Thymus (tissue), 11 donors: ENCODE results near the gene SHC3. TPM values are rescaled to one million over a fixed set of nuclear protein-coding genes. Genes with fewer than 3 reads are reported as not detected.

Source experiments
- DNase-seq, 9 donors: peaks; one replicate each; pipeline ENCODE4 v3.0.0-alpha.2; 2013; ENCODE audit warnings: low spot score in 9 of 9, low read depth in 6 of 9, missing footprints in 1 of 9
- H3K27ac ChIP-seq, 2 donors: one replicate each; pipeline ENCODE4 v1.5.1; 2013; ENCODE audit warnings: control low read depth in 1 of 2, low read depth in 1 of 2, low read length in 1 of 2, mild to moderate bottlenecking in 1 of 2, moderate library complexity in 1 of 2
- H3K27me3 ChIP-seq, 2 donors: one replicate each; pipeline ENCODE4 v1.5.1; 2013; ENCODE audit warnings: low read length in 1 of 2; ENCODE audit not compliant: control insufficient read depth in 2 of 2, insufficient read depth in 1 of 2
- H3K36me3 ChIP-seq, 2 donors: one replicate each; pipeline ENCODE4 v1.5.1; 2013; ENCODE audit warnings: low read length in 1 of 2, mild to moderate bottlenecking in 1 of 2, moderate library complexity in 1 of 2; ENCODE audit not compliant: control insufficient read depth in 2 of 2, insufficient read depth in 2 of 2
- H3K4me1 ChIP-seq, 2 donors: one replicate each; pipeline ENCODE4 v1.5.1; 2013; ENCODE audit warnings: low read length in 2 of 2; ENCODE audit not compliant: control insufficient read depth in 2 of 2, insufficient read depth in 2 of 2
- H3K4me3 ChIP-seq, 2 donors: one replicate each; pipeline ENCODE4 v1.5.1; 2013; ENCODE audit warnings: low read length in 2 of 2, control low read depth in 1 of 2, mild to moderate bottlenecking in 1 of 2
- H3K9me3 ChIP-seq, 2 donors: one replicate each; pipeline ENCODE4 v1.5.1; 2013; ENCODE audit warnings: low read length in 1 of 2, mild to moderate bottlenecking in 1 of 2; ENCODE audit not compliant: control insufficient read depth in 2 of 2, insufficient read depth in 1 of 2
- WGBS: extraction: QIAGEN DNeasy Blood & Tissue Kit; methylation state at CpG from one replicate; pipeline ENCODE4 v1.1.7; 2013; 5-methylcytosine and 5-hydroxymethylcytosine counted together
- polyA plus RNA-seq: library from polyadenylated mRNA; stranded (reverse); fragments of 200-250 nt; gene quantifications from one replicate; pipeline ENCODE4 v1.2.3, GENCODE V29; 2013
- total RNA-seq: library from RNA; stranded (reverse); fragments of 120-200 nt; gene quantifications from one replicate; pipeline ENCODE4 v1.2.4, GENCODE V29; 2013
- donor health status: healthy.

Gene SHC3
- total and polyA plus RNA-seq, 2 donors: 0.05 to 0.16 TPM

- Histone ChIP-seq H3K4me1 (no peaks in the 10 kb centered on the region), H3K9me3 (no peaks in the 10 kb centered on the region), H3K27ac (no peak overlapping the region), H3K27me3 (peaks cover 0 to 4% of the 10 kb centered on the region in 2 donors), H3K4me3 (no peak overlapping the region), H3K36me3 (no peaks in the 10 kb centered on the region)
- WGBS: 97% methylated on average over 9 of the region's 9 CpGs
- DNase-seq: no peak
Observed at GRCh38 chr9:89037891-89038290, 140.7 kb downstream of the SHC3 start.

GRCh38 chr9:89037346-89037745 lies 141.3 kb downstream of the SHC3 start:
- Histone ChIP-seq H3K4me3 (no peak overlapping the region), H3K9me3 (no peaks in the 10 kb centered on the region), H3K27me3 (peaks cover 0 to 3% of the 10 kb centered on the region in 2 donors), H3K4me1 (no peaks in the 10 kb centered on the region), H3K27ac (no peak overlapping the region), H3K36me3 (no peaks in the 10 kb centered on the region)
- no peak for DNase-seq
- 70% methylated on average over 4 of the region's 4 CpGs for WGBS

DNA sequence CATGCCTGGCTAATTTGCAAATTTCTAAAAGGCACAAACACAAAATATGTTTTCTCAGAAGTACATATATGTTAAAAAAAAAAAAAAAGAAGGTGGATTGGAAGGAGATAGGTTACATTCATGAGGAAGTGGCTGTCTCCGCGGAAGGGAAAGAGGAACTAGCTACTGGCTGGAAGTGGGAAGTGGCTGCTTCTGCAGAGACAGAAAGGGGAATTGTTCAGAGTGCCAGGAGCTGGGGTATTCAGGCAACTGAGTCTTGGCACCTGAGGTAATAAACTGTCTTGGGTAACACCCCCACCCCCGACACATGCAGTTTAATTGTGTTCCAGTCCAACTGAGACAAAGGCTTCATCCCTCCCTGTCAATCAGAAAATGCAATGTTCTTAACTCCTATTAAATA lies 141.7 kb downstream of the SHC3 start:
- H3K27ac ChIP-seq: no peak overlapping the region
- no peaks in the 10 kb centered on the region for H3K9me3 ChIP-seq
- H3K4me3 ChIP-seq: no peak overlapping the region
- H3K36me3 ChIP-seq: no peaks in the 10 kb centered on the region
- WGBS: 12% methylated on average over 3 of the region's 3 CpGs
- peak in 1 of 9 donors; percentile 13 for DNase-seq
- peaks cover 0 to 3% of the 10 kb centered on the region in 2 donors for H3K27me3 ChIP-seq
- H3K4me1 ChIP-seq: no peaks in the 10 kb centered on the region

GRCh38 chr9:89036383-89036782 lies 142.2 kb downstream of the SHC3 start:
- H3K9me3 ChIP-seq: no peaks in the 10 kb centered on the region
- peaks cover 0 to 3% of the 10 kb centered on the region in 2 donors for H3K27me3 ChIP-seq
- 89% methylated on average over 8 of the region's 8 CpGs for WGBS
- DNase-seq: no peak
- H3K4me1 ChIP-seq: no peaks in the 10 kb centered on the region
- no peaks in the 10 kb centered on the region for H3K36me3 ChIP-seq
- no peak overlapping the region for H3K27ac ChIP-seq
- H3K4me3 ChIP-seq: no peak overlapping the region

GRCh38 chr9:89032661-89033060 lies 146.0 kb downstream of the SHC3 start:
- Histone ChIP-seq H3K36me3 (no peaks in the 10 kb centered on the region), H3K27ac (no peak overlapping the region), H3K27me3 (no peaks in the 10 kb centered on the region), H3K4me1 (no peaks in the 10 kb centered on the region), H3K4me3 (no peak overlapping the region), H3K9me3 (no peaks in the 10 kb centered on the region)
- WGBS: 92% methylated on average over 5 of the region's 5 CpGs
- no peak for DNase-seq

DNA sequence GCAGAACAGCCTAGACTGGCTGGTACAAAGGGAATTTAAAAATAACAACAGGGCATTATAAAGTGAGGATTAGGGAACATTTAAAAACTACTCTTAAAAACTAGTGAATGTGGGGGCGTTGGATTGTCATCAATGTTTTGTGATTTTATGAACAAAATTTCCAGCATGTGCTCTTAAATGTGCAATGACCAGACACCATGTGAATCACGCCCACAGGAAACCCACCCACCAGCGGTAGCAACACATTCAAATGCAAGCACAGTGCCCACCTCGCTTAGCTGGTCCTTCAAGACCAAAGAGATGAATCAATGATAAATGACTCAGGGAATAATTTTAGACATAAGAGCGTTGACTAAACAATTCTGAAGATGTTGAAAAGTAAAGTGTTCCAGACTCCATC lies 146.4 kb downstream of the SHC3 start:
- 94% methylated on average over 5 of the region's 5 CpGs for WGBS
- no peaks in the 10 kb centered on the region for H3K27me3 ChIP-seq
- H3K4me1 ChIP-seq: no peaks in the 10 kb centered on the region
- no peak for DNase-seq
- no peak overlapping the region for H3K4me3 ChIP-seq
- H3K9me3 ChIP-seq: no peaks in the 10 kb centered on the region
- H3K27ac ChIP-seq: no peak overlapping the region
- no peaks in the 10 kb centered on the region for H3K36me3 ChIP-seq

GRCh38 chr9:89029788-89030187 lies 148.8 kb downstream of the SHC3 start:
- Histone ChIP-seq H3K36me3 (no peaks in the 10 kb centered on the region), H3K4me1 (no peaks in the 10 kb centered on the region), H3K27me3 (no peaks in the 10 kb centered on the region), H3K4me3 (no peak overlapping the region), H3K27ac (no peak overlapping the region), H3K9me3 (no peaks in the 10 kb centered on the region)
- DNase-seq: no peak

- WGBS: 57% methylated on average over 3 of the region's 3 CpGs
- Histone ChIP-seq H3K27me3 (no peaks in the 10 kb centered on the region), H3K27ac (no peak overlapping the region), H3K36me3 (no peaks in the 10 kb centered on the region), H3K4me3 (no peak overlapping the region), H3K4me1 (no peaks in the 10 kb centered on the region), H3K9me3 (no peaks in the 10 kb centered on the region)
- DNase-seq: no peak
Observed at GRCh38 chr9:89026876-89027275, 151.7 kb downstream of the SHC3 start.

- no peak overlapping the region for H3K4me3 ChIP-seq
- no peaks in the 10 kb centered on the region for H3K36me3 ChIP-seq
- no peaks in the 10 kb centered on the region for H3K4me1 ChIP-seq
- DNase-seq: no peak
- no peak overlapping the region for H3K27ac ChIP-seq
- H3K9me3 ChIP-seq: no peaks in the 10 kb centered on the region
- no peaks in the 10 kb centered on the region for H3K27me3 ChIP-seq
Observed at GRCh38 chr9:89025553-89025952, 153.1 kb downstream of the SHC3 start.

GRCh38 chr9:89024727-89025126 lies 153.9 kb downstream of the SHC3 start:
- no peak for DNase-seq
- Histone ChIP-seq H3K4me1 (no peaks in the 10 kb centered on the region), H3K36me3 (no peaks in the 10 kb centered on the region), H3K27ac (no peak overlapping the region), H3K9me3 (no peaks in the 10 kb centered on the region), H3K27me3 (no peaks in the 10 kb centered on the region), H3K4me3 (no peak overlapping the region)
- 96% methylated on average over 4 of the region's 4 CpGs for WGBS
